ENCODE measurements around the gene S100A12. TPM values are rescaled to one million over a fixed set of nuclear protein-coding genes. Genes with fewer than 3 reads are reported as not detected.

The S100A12 gene
- total RNA-seq, 1 experiment from 2014 or later = not detected

DNA sequence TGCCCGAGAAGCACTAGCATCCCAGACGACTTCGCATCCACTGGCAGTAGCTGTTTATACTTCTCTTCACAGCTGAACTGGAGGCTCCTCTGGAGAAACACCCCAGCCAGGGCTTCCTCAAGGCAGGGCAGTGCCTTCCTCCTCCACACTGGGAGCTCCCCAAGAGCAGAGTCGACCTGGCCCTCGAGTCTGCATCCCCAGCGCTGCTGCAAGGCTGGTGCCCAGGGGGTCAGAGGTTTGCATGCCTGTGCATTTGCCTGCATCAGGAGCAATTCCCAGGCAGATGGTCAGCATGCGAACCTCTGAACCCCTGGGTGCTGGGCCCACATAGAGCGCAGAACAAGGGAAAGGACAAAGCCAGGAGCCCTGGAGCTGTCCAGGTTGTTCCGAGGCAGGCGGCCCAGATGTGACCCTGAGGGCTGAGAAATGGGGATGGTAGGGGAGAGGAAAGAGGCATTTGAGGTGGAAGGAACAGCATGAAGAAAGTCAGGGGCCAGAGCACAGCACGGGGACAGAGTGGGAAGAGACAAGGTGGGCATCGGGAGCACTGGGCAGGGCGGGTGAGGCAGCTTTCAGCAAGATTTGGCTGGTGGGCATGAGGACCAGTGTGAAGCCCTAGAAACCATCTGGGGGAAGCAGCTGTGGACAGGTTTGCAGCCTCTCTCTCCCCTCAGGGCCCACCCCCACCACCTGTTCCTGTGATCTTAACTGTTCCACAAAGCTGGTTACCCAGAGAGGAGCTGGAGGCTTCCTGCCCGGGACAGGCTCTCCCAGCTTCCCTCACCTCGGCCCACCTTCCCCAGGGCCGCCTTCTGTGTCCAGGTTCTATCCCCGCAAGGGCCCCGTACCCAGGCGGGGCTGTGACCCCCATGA is 21.9 kb upstream of the S100A12 start:
- Mint-ChIP-seq H3K4me3 (no peak overlapping the region), H3K36me3 (ENCODE audit: insufficient read depth in 1 of 3, low read depth in 3 of 3) (no peaks in the 10 kb centered on the region; a peak in 1 of 7 replicates), H3K9me3 (no peaks in the 10 kb centered on the region), H3K4me1 (peaks cover 6 to 8% of the 10 kb centered on the region in 2 experiments; a peak in 3 of 4 replicates), H3K27me3 (ENCODE audit: low read depth) (peaks cover 9% of the 10 kb centered on the region), H3K27ac (no peak overlapping the region)
- no CpG with 5 or more reads among the region's 19 CpGs for WGBS (ENCODE audit: extremely low coverage, insufficient read length, low lambda C conversion rate)
- H3K56ac ChIP-seq (ENCODE audit: insufficient read length, low read depth, low read length) = no peak overlapping the region
- H2BK12ac ChIP-seq (ENCODE audit: insufficient read length, low read depth, low read length) = no peak overlapping the region
- peaks cover 3% of the 10 kb centered on the region; the same call in 1 of the 2 replicates for H3K4me1 ChIP-seq (ENCODE audit: insufficient read depth, low read length)
- no peak overlapping the region for H3K23ac ChIP-seq (ENCODE audit: insufficient read length, low read depth, low read length)
- H3K4ac ChIP-seq (ENCODE audit: low read depth, low read length) = no peak overlapping the region
- H4K91ac ChIP-seq (ENCODE audit: insufficient read length, low read depth, low read length) = no peak overlapping the region
- no peak overlapping the region for H3K4me2 ChIP-seq (ENCODE audit: insufficient read depth, insufficient read length, low read length)
- no peak overlapping the region for H2BK20ac ChIP-seq (ENCODE audit: low read depth, low read length, poor library complexity, severe bottlenecking)
- no peaks in the 10 kb centered on the region for H3K79me1 ChIP-seq (ENCODE audit: insufficient read depth, low read depth, low read length, poor library complexity, severe bottlenecking)
- no peak overlapping the region for H2BK5ac ChIP-seq (ENCODE audit: insufficient read length, low read length)
- no peaks in the 10 kb centered on the region for H4K20me1 ChIP-seq (ENCODE audit: control insufficient read depth, insufficient read depth, insufficient read length)
- no peak overlapping the region for H2AK5ac ChIP-seq (ENCODE audit: insufficient read length, low read length)
- H3K27me3 ChIP-seq (ENCODE audit: insufficient read depth, low read length) = no peaks in the 10 kb centered on the region
- no peak overlapping the region for H2BK15ac ChIP-seq (ENCODE audit: low read depth, low read length)
- H3K14ac ChIP-seq (ENCODE audit: insufficient read depth, low read length) = no peak overlapping the region; the same call in 1 of the 2 replicates
- H3K9me3 ChIP-seq (ENCODE audit: control insufficient read depth, low read depth, low read length) = no peaks in the 10 kb centered on the region
- no peak overlapping the region for H4K8ac ChIP-seq (replicated peaks; ENCODE audit: insufficient read length, low read depth, low read length)
- H3T11ph ChIP-seq (ENCODE audit: low read length) = no peak overlapping the region
- no peaks in the 10 kb centered on the region for H3K23me2 ChIP-seq (ENCODE audit: insufficient read length, low read depth, low read length, poor library complexity, severe bottlenecking)
- no peak overlapping the region for H3K18ac ChIP-seq (ENCODE audit: insufficient read length, low read depth, low read length)
- no peak overlapping the region for H3K9ac ChIP-seq (ENCODE audit: extremely low read depth, insufficient read length, low read length)
- H2BK120ac ChIP-seq (ENCODE audit: low read depth, low read length, poor library complexity, severe bottlenecking) = no peak overlapping the region
- DNase-seq = peak; percentile 15
- H3K27ac ChIP-seq (ENCODE audit: insufficient read length, low read depth, low read length) = no peak overlapping the region
- H4K5ac ChIP-seq (ENCODE audit: insufficient read length, low read depth, low read length) = no peak overlapping the region
- H2AFZ ChIP-seq (ENCODE audit: low read length) = no peak overlapping the region
- TF ChIP-seq, protein P1, sequence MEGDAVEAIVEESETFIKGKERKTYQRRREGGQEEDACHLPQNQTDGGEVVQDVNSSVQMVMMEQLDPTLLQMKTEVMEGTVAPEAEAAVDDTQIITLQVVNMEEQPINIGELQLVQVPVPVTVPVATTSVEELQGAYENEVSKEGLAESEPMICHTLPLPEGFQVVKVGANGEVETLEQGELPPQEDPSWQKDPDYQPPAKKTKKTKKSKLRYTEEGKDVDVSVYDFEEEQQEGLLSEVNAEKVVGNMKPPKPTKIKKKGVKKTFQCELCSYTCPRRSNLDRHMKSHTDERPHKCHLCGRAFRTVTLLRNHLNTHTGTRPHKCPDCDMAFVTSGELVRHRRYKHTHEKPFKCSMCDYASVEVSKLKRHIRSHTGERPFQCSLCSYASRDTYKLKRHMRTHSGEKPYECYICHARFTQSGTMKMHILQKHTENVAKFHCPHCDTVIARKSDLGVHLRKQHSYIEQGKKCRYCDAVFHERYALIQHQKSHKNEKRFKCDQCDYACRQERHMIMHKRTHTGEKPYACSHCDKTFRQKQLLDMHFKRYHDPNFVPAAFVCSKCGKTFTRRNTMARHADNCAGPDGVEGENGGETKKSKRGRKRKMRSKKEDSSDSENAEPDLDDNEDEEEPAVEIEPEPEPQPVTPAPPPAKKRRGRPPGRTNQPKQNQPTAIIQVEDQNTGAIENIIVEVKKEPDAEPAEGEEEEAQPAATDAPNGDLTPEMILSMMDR (conservative IDR thresholded peaks at IDR 0.05) = no peak
- H3K79me2 ChIP-seq (ENCODE audit: insufficient read depth, low read length) = no peaks in the 10 kb centered on the region

Data from H9 (cell line).